Fibroblast of pulmonary artery (primary cell): ENCODE measurements around the gene MTRFR.

Experiments used
- DNase-seq: peaks from one replicate; pipeline ENCODE4 v3.0.0-alpha.2; 2010; ENCODE audit warnings: low read depth
- H3K4me3 ChIP-seq: replicated peaks from 2 replicates; pipeline ENCODE4 v1.5.1; 2011; ENCODE audit warnings: low read depth, mild to moderate bottlenecking, control low read depth, low read length, moderate library complexity
- CTCF ChIP-seq: IDR thresholded peaks from 2 replicates; pipeline ENCODE4 v1.5.1; 2011; ENCODE audit warnings: mild to moderate bottlenecking, control low read depth, low read length, inconsistent platforms; ENCODE audit errors: missing control alignments

Gene MTRFR

GRCh38 chr12:123260081-123260480 is 26.8 kb downstream of the MTRFR start:
- no peak for TF ChIP-seq CTCF
- DNase-seq = no peak
- H3K4me3 ChIP-seq = no peak overlapping the region

GRCh38 chr12:123261196-123261595 is 28.0 kb downstream of the MTRFR start:
- TF ChIP-seq CTCF = no peak
- DNase-seq = no peak
- no peak overlapping the region for H3K4me3 ChIP-seq

GRCh38 chr12:123263196-123263817 is 30.1 kb downstream of the MTRFR start:
- no peak overlapping the region for H3K4me3 ChIP-seq
- no peak for DNase-seq
- no peak for TF ChIP-seq CTCF

GRCh38 chr12:123264642-123265041 is 31.4 kb downstream of the MTRFR start:
- DNase-seq = no peak
- no peak overlapping the region for H3K4me3 ChIP-seq
- TF ChIP-seq CTCF = peak; percentile 21

- TF ChIP-seq CTCF = no peak
- no peak overlapping the region for H3K4me3 ChIP-seq
- DNase-seq = no peak
Observed at GRCh38 chr12:123265851-123266678, 32.8 kb downstream of the MTRFR start.

- no peak for DNase-seq
- no peak for TF ChIP-seq CTCF
- no peak overlapping the region for H3K4me3 ChIP-seq
Observed at GRCh38 chr12:123266679-123267277, 33.5 kb downstream of the MTRFR start.
